ENCODE data around the gene HDAC4.

HDAC4 gene

GRCh38 chr2:239056611-239057010 is 344.2 kb downstream of the HDAC4 start:
- DNase-seq (ENCODE audit: low read depth in 1 of 2, low spot score in 1 of 2): no peak

- no peak for DNase-seq (ENCODE audit: low read depth in 1 of 2, low spot score in 1 of 2)
Observed at GRCh38 chr2:239055756-239056493, 344.9 kb downstream of the HDAC4 start.

- no peak for DNase-seq (ENCODE audit: low read depth in 1 of 2, low spot score in 1 of 2)
Observed at GRCh38 chr2:239054921-239055320, 345.9 kb downstream of the HDAC4 start.

- DNase-seq (ENCODE audit: low read depth in 1 of 2, low spot score in 1 of 2): no peak
Observed at GRCh38 chr2:239053801-239054503, 346.9 kb downstream of the HDAC4 start.

- no peak for DNase-seq (ENCODE audit: low read depth in 1 of 2, low spot score in 1 of 2)
Observed at GRCh38 chr2:239052798-239053665, 347.8 kb downstream of the HDAC4 start.

GRCh38 chr2:239051891-239052445 is 348.9 kb downstream of the HDAC4 start:
- DNase-seq (ENCODE audit: low read depth in 1 of 2, low spot score in 1 of 2): no peak

- no peak for DNase-seq (ENCODE audit: low read depth in 1 of 2, low spot score in 1 of 2)
Observed at GRCh38 chr2:239050252-239050649, 350.6 kb downstream of the HDAC4 start.

- no peak for DNase-seq (ENCODE audit: low read depth in 1 of 2, low spot score in 1 of 2)
Observed at GRCh38 chr2:239049421-239050251, 351.2 kb downstream of the HDAC4 start.

- no peak for DNase-seq (ENCODE audit: low read depth in 1 of 2, low spot score in 1 of 2)
Observed at GRCh38 chr2:239048736-239049135, 352.1 kb downstream of the HDAC4 start.

- no peak for DNase-seq (ENCODE audit: low read depth in 1 of 2, low spot score in 1 of 2)
Observed at GRCh38 chr2:239047861-239048260, 353.0 kb downstream of the HDAC4 start.

GRCh38 chr2:239047420-239047819 is 353.4 kb downstream of the HDAC4 start:
- DNase-seq (ENCODE audit: low read depth in 1 of 2, low spot score in 1 of 2): no peak

- no peak for DNase-seq (ENCODE audit: low read depth in 1 of 2, low spot score in 1 of 2)
Observed at GRCh38 chr2:239046822-239047221, 354.0 kb downstream of the HDAC4 start.

- DNase-seq (ENCODE audit: low read depth in 1 of 2, low spot score in 1 of 2): no peak
Observed at GRCh38 chr2:239044336-239044735, 356.5 kb downstream of the HDAC4 start.

GRCh38 chr2:239043326-239043725 is 357.5 kb downstream of the HDAC4 start:
- no peak for DNase-seq (ENCODE audit: low read depth in 1 of 2, low spot score in 1 of 2)

GRCh38 chr2:239042551-239043320 is 358.1 kb downstream of the HDAC4 start:
- DNase-seq (ENCODE audit: low read depth in 1 of 2, low spot score in 1 of 2): no peak

GRCh38 chr2:239042046-239042445 is 358.8 kb downstream of the HDAC4 start:
- no peak for DNase-seq (ENCODE audit: low read depth in 1 of 2, low spot score in 1 of 2)

- no peak for DNase-seq (ENCODE audit: low read depth in 1 of 2, low spot score in 1 of 2)
Observed at GRCh38 chr2:239041062-239041461, 359.8 kb downstream of the HDAC4 start.

- DNase-seq (ENCODE audit: low read depth in 1 of 2, low spot score in 1 of 2): no peak
Observed at GRCh38 chr2:239040152-239040761, 360.6 kb downstream of the HDAC4 start.

GRCh38 chr2:239039479-239039861 is 361.4 kb downstream of the HDAC4 start:
- no peak for DNase-seq (ENCODE audit: low read depth in 1 of 2, low spot score in 1 of 2)

Measured in activated CD4-positive, alpha-beta T cell treated with anti-CD3 and anti-CD28 coated beads, Interleukin-2, amount 50 U/mL, for 24 hours (primary cell).